ENCODE results near the gene LAPTM5.

The LAPTM5 gene

DNA sequence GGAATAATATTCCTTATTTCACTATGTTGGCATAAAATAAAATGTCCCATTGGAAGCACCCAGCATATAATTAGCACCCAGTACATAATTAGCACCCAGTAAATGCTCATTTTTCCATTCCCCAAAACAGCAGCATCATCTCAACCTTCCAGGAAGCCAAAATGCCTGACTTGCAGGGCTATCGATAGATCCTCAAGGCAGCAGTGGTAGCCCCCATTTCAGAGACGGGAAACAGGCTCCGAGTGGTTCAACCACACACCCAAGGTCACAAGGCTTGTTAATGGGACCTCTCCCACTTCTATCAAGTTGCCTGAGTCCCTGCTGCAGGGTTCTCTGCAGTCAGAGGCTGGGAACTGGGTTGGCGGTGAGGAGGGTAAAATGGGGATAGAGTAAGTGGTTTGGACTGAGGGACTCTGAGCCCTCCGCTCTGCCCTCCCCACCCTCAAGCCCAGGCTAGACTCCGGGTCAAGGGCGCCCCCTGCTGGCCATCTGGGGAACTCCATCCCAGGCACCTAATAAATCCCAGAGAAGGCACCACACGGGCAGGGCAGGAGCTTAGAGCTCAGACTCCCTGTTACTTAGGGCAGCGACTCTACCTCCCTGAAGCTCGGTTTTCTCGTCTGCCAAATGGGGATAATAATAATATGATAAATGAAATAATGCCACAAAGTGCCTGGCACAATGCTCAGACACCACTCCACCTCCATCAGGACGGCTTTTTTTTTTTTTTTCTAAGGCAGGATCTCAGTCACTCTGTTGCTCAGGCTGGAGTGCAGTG is 21.9 kb upstream of the LAPTM5 start:
- DNase-seq (ENCODE audit: low read depth), result peak; percentile 84
- peak; percentile 79 for TF ChIP-seq CTCF (IDR thresholded peaks at IDR 0.05; ENCODE audit: low read depth, low read length)
- no peak for TF ChIP-seq MYC (IDR thresholded peaks at IDR 0.05; ENCODE audit: low read depth, low read length)
- TF ChIP-seq, protein P1, sequence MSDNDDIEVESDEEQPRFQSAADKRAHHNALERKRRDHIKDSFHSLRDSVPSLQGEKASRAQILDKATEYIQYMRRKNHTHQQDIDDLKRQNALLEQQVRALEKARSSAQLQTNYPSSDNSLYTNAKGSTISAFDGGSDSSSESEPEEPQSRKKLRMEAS (IDR thresholded peaks at IDR 0.05; ENCODE audit: low read depth, low read length), result no peak
- TF ChIP-seq POLR2A (IDR thresholded peaks at IDR 0.05; ENCODE audit: extremely low read depth, insufficient read length), result no peak
- no peak overlapping the region for H3K4me3 ChIP-seq (ENCODE audit: low read depth, low read length)

GRCh38 chr1:30778979-30779293 is 21.4 kb upstream of the LAPTM5 start:
- DNase-seq (ENCODE audit: low read depth), result no peak
- no peak overlapping the region for H3K4me3 ChIP-seq (ENCODE audit: low read depth, low read length)
- TF ChIP-seq MYC (IDR thresholded peaks at IDR 0.05; ENCODE audit: low read depth, low read length), result no peak
- TF ChIP-seq, protein P1 (IDR thresholded peaks at IDR 0.05; ENCODE audit: low read depth, low read length), result no peak
- no peak for TF ChIP-seq POLR2A (IDR thresholded peaks at IDR 0.05; ENCODE audit: extremely low read depth, insufficient read length)
- TF ChIP-seq CTCF (IDR thresholded peaks at IDR 0.05; ENCODE audit: low read depth, low read length), result no peak

DNA sequence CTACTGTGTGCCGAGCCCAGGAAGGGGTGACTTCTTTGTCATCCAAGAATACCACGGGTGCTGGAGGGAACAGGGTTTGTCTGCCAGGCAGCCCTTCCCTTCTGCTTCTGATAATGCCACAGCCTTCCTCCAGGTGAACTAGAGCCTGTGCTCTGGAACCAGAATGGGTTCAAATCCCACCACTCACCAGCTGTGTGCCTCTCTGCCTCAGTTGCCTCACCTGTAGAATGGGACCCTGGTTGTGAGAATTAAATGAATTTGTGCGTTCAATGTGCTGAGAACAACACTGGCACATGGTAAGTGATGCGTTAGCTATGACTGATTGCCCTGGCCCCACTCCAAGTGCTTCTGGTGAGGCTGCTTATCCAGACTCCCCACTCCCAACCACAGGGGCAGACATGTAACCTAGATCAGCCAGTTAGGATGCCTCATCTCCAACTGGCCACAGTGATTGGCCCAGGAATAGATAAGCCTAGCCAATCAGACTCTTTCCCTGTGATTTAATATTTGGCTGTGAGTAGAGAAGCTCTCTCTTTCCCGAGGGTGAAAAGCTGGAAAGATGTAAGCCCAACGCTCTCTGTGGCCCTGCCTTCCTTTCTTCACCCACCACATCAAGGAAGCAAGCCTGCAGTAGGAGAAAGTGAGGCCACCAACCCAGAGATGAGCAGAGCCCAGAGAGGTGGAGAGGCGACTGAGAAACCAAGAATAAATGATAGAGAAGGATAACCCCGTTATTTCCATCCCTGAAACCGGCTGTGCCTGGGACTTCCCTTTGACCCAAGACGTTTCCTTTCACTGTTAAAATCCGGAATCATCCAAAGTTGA is 20.8 kb upstream of the LAPTM5 start:
- no peak overlapping the region for H3K4me3 ChIP-seq (ENCODE audit: low read depth, low read length)
- DNase-seq (ENCODE audit: low read depth), result peak; percentile 37
- TF ChIP-seq POLR2A (IDR thresholded peaks at IDR 0.05; ENCODE audit: extremely low read depth, insufficient read length) (no peak), CTCF (IDR thresholded peaks at IDR 0.05; ENCODE audit: low read depth, low read length) (no peak), MYC (IDR thresholded peaks at IDR 0.05; ENCODE audit: low read depth, low read length) (no peak)
- TF ChIP-seq, protein P1 (IDR thresholded peaks at IDR 0.05; ENCODE audit: low read depth, low read length), result no peak

DNA sequence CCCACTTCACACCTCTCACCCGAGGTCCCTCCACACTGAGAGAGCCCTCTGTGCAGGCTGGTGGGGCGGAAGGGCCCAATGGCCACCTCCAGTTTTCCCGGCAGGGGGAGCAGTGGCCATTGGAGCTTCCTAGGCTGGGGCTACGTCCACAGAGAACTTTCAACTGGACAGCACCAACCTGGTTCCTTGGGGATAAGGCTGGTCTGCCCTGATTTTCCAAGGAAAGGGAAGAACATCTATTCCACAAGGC is 20.3 kb upstream of the LAPTM5 start:
- TF ChIP-seq CTCF (IDR thresholded peaks at IDR 0.05; ENCODE audit: low read depth, low read length) (no peak), POLR2A (IDR thresholded peaks at IDR 0.05; ENCODE audit: extremely low read depth, insufficient read length) (no peak), MYC (IDR thresholded peaks at IDR 0.05; ENCODE audit: low read depth, low read length) (no peak)
- TF ChIP-seq, protein P1 (IDR thresholded peaks at IDR 0.05; ENCODE audit: low read depth, low read length), result no peak
- no peak for DNase-seq (ENCODE audit: low read depth)
- no peak overlapping the region for H3K4me3 ChIP-seq (ENCODE audit: low read depth, low read length)

DNA sequence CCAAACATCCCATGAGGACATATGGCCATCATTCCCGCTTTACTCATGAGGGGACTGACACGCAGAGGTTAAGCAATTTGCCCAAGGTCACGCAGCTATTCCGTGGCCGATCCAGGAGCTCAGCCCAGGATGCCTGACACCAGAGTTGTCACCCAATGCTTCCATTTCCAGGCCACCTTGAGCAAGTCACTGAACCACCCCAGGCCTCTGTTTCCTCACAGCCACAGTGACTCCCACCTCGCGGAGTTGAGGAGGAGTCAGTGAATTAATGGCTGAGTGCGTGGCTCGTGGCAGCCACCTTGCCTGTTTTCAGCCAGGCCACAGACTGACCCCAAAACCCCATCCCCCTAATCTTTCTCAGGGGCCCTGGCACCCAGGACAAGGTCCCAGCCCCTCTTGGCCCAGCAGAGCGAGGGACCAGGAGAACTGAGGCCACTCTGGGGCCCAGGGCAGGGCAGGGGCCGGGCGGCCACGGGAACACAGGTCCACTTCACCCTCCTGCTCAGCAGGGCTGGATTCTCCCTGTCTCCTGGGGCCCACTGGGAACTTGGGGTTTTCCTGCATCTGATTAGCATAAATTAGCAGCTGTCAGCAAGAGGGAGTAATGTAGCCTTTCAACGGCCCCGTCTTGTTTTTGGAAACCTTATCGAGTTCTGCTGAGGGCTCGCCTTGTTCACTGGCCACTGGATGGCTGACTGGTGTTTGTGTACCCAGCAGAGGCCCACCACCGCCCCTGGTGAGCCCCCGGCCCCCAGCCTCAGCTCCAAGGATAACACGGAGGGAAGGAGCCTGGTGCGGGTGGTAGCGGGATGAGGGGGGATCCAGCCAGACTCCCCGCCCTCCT is 19.7 kb upstream of the LAPTM5 start:
- no peak overlapping the region for H3K4me3 ChIP-seq (ENCODE audit: low read depth, low read length)
- no peak for DNase-seq (ENCODE audit: low read depth)
- no peak for TF ChIP-seq MYC (IDR thresholded peaks at IDR 0.05; ENCODE audit: low read depth, low read length)
- TF ChIP-seq, protein P1 (IDR thresholded peaks at IDR 0.05; ENCODE audit: low read depth, low read length), result no peak
- TF ChIP-seq CTCF (IDR thresholded peaks at IDR 0.05; ENCODE audit: low read depth, low read length), result no peak
- TF ChIP-seq POLR2A (IDR thresholded peaks at IDR 0.05; ENCODE audit: extremely low read depth, insufficient read length), result no peak
